Measurements from ENCODE around the gene UBE2QL1.

DNA sequence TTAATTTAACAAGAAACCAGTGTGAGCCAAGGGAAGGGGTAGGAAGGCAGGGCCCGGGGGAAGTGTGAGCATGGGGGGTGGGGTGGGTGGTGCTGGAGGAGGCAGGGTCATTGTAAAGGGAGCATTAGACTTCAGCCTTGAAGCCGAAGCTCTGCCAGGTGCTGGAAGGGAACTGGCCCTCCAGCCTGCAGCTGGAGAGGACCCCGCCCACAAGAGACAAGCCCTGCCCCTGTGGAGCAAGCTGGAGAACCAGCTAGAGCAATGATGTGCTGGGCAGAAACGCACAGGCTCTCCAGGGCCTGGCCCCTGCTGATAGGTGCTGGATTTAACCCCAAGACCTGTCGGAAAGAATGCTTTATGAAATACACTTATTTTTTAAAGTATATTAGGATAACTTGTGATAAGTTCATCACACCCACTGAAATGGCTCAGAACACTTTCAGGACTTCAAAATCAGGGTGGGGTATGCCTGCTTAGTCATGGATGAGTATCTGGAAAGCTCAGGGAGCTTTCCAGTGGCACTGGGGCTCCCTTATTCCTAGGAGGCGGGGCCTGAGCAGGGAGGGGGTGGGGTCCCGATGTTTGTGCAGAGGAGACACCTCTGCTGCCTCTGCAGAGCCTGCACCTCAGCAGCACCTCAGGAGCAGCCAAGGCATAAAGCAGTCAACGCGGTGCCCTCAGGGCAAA, 27.1 kb downstream of the UBE2QL1 start:
- TF ChIP-seq ZNF274 (IDR thresholded peaks at IDR 0.05; ENCODE audit: low read depth, low read length) (no peak), YY1 (IDR thresholded peaks at IDR 0.05; ENCODE audit: insufficient read depth, insufficient read length) (no peak)

All from NT2/D1 (cell line).